HG02610 (cell line): Measurements from ENCODE around the gene TRIM41.

Source experiments
- ATAC-seq: cut with Tn5 transposase; IDR thresholded peaks from one replicate; pipeline ENCODE4 v1.9.1; 2021; ENCODE audit warnings: mild to moderate bottlenecking, moderate library complexity; ENCODE audit not compliant: unreplicated experiment

The TRIM41 gene

GRCh38 chr5:181231432-181231831 lies 8.4 kb downstream of the TRIM41 start:
- no peak for ATAC-seq

GRCh38 chr5:181232593-181232992 lies 9.5 kb downstream of the TRIM41 start:
- ATAC-seq = no peak

- ATAC-seq = no peak
Observed at GRCh38 chr5:181233088-181233800, 10.2 kb downstream of the TRIM41 start.

GRCh38 chr5:181233801-181234454 lies 10.8 kb downstream of the TRIM41 start:
- no peak for ATAC-seq

GRCh38 chr5:181234455-181235306 lies 11.6 kb downstream of the TRIM41 start:
- ATAC-seq = no peak

- no peak for ATAC-seq
Observed at GRCh38 chr5:181235323-181235688, 12.2 kb downstream of the TRIM41 start.

- ATAC-seq = no peak
Observed at GRCh38 chr5:181235689-181236366, 12.7 kb downstream of the TRIM41 start.

GRCh38 chr5:181236471-181236870 lies 13.4 kb downstream of the TRIM41 start:
- no peak for ATAC-seq

- no peak for ATAC-seq
Observed at GRCh38 chr5:181236954-181237641, 14.0 kb downstream of the TRIM41 start.

GRCh38 chr5:181237729-181238385 lies 14.8 kb downstream of the TRIM41 start:
- ATAC-seq = no peak

- no peak for ATAC-seq
Observed at GRCh38 chr5:181239062-181239663, 16.1 kb downstream of the TRIM41 start.

GRCh38 chr5:181241393-181241975 lies 18.4 kb downstream of the TRIM41 start:
- ATAC-seq = no peak

GRCh38 chr5:181242031-181242451 lies 19.0 kb downstream of the TRIM41 start:
- no peak for ATAC-seq

GRCh38 chr5:181243018-181243563 lies 20.0 kb downstream of the TRIM41 start:
- ATAC-seq = no peak

GRCh38 chr5:181243564-181244343 lies 20.7 kb downstream of the TRIM41 start, which contains the start of gene RACK1:
TSS of gene RACK1 (minus strand) at chr5:181243906. CDS start at chr5:181243800, 106 bp downstream.
- ATAC-seq = peak; percentile 73

- no peak for ATAC-seq
Observed at GRCh38 chr5:181245427-181246275, 22.6 kb downstream of the TRIM41 start.
